ENCODE results near the gene CALY. TPM values are rescaled to one million over a fixed set of nuclear protein-coding genes. Genes with fewer than 3 reads are reported as not detected.
"Not testable (repeated sequence)": the region's sequence is repeated elsewhere in the genome, so short reads cannot be mapped to it uniquely, and the experiment has no call there.

The CALY gene
- total RNA-seq, result not detected
- long read RNA-seq, donor 1, result 0 reads
- long read RNA-seq, donor 2, result 0 reads

DNA sequence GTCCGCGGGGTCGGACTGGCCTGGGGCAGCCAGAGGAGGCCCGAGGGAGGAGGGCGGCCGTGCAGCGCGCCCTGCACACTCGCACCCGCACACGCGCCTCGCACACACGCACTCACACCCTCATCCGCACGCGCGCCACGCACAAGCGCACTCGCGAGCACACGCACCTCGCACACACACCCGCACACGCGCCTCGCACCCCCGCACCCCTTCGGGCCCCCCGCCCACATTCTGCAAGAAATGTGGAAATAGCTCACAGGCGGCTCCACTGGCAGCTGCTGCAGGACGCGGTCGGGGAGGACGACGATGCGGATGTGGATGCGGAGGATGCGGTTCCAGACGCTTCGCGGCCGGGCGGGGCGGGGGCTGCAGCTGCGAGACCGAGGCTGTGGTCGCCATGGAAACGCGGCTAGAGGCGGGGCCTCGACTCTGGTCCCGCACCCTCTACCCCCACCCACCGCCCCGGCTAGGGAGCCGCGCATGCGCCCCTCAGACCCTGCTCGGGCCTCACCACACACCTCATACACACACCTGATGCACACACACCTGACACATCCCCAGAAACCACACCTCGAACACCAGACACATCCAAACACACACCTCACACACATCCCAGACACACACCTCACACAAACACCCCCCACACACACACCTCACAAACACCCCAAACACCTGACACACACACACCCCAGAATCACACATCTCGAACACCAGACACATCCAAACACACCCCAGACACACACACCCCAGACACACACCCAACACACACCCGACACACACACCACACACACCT lies at the start of gene CALY:
Gene CALY, minus strand, starts transcription at position 320 of the 793 bp plus-strand sequence. CDS start 7,907 bp downstream, outside the sequence.
- DNase-seq (ENCODE audit: low spot score), result peak; percentile 85
- intact Hi-C loops (cut with DNase I), result no loop called here

DNA sequence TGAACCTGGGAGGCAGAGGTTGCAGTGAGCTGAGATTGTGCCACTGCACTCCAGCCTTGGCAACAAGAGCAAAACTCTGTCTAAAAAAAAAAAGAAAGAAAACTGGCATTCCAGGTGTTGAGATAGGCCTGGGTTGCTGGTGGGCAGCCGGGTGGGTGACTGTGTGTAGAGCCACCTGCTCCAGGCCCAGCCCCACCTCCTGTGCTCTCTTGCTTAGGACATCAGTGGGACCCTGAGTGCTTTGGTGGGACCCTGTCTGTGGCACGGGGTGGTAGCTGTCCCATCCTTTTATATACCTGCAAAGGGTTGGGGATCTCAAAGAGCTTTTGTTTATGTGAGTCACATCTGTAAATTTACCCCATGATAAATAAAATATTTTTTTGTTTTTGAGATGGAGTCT lies 48.5 kb upstream of the CALY start:
- intact Hi-C loops (cut with DNase I), result no loop called here
- DNase-seq (ENCODE audit: low spot score), result peak; percentile 29

GRCh38 chr10:133384071-133384470 lies 47.4 kb upstream of the CALY start:
- intact Hi-C loops (cut with DNase I), result no loop called here
- DNase-seq (ENCODE audit: low spot score), result peak; percentile 69

DNA sequence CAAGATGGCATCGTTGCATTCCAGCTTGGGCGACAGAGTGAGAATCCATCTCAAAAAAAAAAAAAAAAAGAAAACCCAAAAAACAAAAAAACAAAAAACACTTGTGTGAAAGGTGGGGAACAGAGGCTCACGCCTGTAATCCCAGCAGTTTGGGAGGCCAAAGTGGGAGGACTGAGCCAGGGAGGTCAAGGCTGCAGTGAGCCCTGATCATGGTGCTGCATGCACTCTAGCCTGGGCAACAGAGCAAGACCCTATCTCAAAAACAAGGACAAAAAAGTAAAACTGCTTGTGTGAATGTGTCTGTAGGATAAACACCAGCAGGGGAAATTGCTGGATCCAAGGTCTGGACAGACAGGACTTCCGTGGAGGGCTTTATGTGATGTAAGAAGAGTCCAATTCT lies 46.9 kb upstream of the CALY start:
- intact Hi-C loops (cut with DNase I), result no loop called here
- no peak for DNase-seq (ENCODE audit: low spot score)

GRCh38 chr10:133381036-133381435 lies 44.3 kb upstream of the CALY start:
- no peak for DNase-seq (ENCODE audit: low spot score)
- intact Hi-C loops (cut with DNase I), result no loop called here

DNA sequence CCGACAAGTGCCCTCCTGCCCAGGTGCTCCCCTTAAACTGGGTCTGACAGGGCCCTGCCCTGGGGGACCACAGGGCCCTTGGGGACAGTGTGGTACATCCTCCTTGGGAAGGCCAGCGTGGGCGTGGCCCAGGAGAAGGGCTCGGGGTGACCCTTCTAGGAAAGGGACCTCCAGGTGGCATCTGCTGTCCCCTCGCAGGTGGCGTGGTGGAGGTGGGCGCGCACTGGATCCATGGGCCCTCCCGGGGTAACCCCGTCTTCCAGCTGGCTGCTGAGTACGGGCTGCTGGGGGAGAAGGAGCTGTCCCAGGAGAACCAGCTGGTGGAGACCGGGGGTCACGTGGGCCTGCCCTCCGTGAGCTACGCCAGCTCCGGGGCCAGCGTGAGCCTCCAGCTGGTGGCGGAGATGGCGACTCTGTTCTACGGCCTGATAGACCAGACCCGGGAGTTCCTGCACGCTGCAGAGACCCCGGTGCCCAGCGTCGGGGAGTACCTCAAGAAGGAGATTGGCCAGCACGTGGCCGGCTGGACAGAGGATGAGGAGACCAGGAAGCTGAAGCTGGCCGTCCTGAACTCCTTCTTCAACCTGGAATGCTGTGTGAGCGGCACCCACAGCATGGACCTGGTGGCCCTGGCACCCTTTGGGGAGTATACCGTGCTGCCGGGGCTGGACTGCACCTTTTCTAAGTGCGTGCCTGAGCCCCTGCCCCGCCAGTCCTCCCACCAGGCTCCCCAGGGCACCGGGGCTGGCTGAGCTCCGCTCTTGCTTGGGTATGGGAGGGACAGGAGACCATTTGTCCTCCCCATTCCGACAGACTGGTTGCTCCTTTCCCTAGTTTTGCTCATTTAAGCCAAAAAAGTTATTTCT lies 43.3 kb upstream of the CALY start:
- DNase-seq (ENCODE audit: low spot score), result no peak

DNA sequence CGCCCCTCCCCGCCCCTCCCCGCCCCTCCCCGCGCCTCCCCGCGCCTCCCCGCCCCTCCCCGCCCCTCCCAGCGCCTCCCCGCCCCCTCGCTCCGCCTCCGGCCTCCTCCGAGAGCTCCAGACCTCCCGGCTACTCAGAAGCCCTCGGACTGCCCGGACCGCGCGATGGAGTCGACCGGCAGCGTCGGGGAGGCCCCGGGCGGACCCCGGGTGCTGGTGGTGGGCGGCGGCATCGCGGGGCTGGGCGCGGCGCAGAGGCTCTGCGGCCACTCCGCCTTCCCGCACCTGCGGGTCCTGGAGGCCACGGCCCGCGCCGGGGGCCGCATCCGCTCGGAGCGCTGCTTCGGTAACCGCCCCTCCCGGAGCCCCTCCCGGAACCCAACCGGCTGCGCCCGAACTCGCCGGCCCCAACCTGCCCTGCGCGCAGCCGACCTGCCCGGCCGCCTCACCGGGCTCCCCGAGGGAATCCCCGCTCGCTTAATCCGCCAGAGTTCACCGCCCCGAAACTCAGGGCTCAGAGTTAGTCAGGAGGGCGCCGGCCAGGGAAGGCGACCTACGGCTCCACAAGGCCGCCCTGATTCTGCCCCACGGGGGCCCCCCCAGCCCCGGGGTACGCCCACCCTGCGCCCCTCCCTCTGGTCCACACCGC lies 42.6 kb upstream of the CALY start, which contains the start of gene PAOX:
Gene PAOX, plus strand, starts transcription at position 111 of the 649 bp plus-strand sequence. Its CDS starts 55 bp downstream, at position 166.
- peak; percentile 90 for DNase-seq (ENCODE audit: low spot score)
- intact Hi-C loops (cut with DNase I), result no loop called here

More for the DNA sequence above, 43.3 kb upstream of the CALY start:
- intact Hi-C loops (cut with DNase I), result no loop called here

DNA sequence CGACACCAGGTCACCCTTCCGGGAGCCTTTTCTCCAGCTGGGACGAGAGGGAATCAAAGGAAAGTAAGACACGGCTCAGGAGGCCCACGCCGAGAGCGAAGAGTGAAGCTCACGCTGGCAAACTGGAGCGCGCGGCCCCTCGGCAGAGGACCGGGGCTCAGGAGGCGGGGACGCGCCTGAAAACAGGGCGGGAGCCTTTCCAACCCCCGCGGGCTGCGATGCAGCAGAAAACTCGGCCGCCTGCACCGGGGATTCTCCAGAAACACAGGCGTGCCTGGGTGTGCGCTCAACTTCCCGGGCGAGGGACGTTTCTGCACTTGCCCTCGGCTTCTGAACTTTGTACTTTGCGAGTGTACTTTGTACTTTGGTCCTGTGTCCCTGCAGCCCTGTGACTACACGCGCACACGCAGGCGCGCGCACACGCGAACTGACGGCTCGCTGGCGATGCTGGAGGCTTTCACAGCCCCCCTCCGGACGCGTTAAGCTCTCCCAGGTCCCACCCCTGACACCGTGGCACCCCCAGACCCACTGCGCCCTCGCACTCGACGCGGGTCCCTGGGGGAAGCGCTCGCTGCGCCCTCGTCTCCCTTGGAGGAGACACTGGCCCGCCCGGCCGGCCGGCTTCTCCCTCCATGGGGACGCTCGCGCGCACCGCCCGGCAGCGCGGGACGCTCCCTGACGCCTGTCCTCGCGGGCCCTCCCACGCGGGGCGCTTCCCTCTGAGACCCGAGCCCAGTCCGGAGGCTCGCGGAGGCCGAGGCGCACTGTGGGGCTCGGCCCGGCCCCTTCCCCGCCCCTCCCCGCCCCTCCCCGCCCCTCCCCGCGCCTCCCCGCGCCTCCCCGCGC lies 41.8 kb upstream of the CALY start:
- intact Hi-C loops (cut with DNase I), result no loop called here
- DNase-seq (ENCODE audit: low spot score), result peak; percentile 91

DNA sequence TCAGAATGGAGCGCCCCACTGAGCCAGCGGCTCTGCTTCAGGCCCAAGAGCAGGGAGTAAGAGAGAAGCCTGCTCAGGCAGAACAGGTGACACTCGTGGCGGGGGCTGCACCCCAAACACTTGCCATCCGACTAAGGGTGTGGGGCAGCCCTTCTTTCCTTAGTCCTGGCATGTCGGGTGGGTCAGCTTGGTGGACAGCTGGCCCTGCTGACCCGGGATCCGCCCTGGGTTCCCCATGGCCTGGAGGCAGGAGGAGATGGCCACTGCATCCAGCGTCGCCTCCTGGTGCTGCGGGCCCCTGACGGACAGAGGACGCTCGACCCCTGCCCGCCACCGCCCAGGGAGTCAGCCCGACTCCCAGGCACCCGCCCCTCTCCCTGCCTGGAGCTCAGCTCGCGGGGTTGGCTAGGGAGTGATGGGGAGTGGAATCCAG lies 41.1 kb upstream of the CALY start:
- intact Hi-C loops (cut with DNase I), result no loop called here

DNA sequence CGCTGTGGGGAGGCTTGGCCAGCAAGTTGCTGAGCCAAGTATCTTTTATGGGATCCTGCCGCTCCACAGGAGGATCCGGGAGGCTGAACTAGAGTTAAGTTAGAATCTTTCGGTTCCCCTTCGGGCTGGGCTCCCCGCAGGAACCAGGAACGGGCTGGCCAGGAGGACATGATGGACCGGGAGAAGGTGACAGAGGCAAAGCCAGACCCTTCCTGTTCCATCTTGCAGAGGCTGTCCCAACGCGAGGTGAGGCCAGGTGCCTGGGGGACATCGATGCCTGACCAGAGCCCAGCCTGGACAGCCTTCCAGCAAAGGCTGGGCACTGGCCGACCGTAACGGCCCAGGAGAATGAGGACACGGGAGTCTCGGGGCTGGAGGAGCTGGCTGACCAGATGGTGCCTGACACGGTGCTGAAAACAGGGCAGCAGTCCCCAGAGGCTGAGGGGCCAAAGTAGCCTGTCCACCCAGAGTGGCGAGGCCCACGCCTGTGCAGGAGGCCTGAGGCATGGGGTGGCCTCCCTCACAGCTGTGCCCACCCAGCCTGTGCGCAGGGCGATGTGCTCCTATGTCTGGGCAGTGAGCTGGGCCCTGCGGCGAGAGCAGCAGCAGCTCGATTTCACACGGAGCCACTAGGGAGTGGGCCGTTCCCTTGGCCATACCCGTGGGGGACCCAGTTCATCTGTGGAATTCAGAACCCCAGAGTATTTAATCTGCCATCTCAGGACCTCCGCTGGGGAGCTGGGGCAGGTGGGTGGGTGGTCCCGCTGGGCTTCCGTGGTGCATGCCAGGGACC lies 40.5 kb upstream of the CALY start:
- no peak for DNase-seq (ENCODE audit: low spot score)
- intact Hi-C loops (cut with DNase I), result no loop called here

More for the DNA sequence above, 41.1 kb upstream of the CALY start:
- DNase-seq (ENCODE audit: low spot score), result no peak

GRCh38 chr10:133376183-133376582 lies 39.5 kb upstream of the CALY start:
- DNase-seq (ENCODE audit: low spot score); intact Hi-C loops (cut with DNase I): not testable (repeated sequence)

DNA sequence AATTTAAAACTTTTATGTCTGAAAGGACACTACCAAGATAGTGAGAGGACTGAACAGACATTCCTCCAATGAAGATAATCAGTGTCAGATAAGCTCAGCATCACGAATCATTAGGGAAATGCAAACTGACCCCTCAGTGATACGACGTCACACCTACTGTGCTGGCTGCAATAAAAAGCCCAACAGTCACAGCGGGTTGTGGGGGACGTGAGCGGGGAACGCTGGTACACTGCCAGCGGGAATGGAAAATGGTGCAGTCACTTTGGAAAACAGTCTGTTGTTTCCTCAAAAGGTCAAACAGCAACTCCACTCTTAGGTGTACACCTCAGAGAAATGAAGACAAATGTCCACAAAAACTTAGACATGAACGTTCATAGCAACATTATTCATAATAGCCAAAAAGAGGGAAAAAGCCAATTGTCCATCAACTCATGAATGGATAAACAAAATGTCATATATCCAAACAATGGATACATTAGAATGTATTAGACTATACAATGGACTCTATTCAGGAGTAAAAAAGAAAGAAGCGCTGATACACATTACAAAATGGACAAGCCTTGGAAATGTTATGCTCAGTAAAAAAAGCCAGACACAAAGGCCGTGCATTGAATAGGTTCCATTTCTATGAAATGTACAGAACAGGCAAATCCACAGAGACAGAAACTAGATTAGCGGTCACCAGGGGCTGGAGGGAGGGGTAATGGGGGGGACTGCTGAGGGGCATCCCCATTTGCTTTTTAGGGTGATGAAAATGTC lies 38.8 kb upstream of the CALY start:
- intact Hi-C loops (cut with DNase I), result no loop called here
- DNase-seq (ENCODE audit: low spot score), result no peak

DNA sequence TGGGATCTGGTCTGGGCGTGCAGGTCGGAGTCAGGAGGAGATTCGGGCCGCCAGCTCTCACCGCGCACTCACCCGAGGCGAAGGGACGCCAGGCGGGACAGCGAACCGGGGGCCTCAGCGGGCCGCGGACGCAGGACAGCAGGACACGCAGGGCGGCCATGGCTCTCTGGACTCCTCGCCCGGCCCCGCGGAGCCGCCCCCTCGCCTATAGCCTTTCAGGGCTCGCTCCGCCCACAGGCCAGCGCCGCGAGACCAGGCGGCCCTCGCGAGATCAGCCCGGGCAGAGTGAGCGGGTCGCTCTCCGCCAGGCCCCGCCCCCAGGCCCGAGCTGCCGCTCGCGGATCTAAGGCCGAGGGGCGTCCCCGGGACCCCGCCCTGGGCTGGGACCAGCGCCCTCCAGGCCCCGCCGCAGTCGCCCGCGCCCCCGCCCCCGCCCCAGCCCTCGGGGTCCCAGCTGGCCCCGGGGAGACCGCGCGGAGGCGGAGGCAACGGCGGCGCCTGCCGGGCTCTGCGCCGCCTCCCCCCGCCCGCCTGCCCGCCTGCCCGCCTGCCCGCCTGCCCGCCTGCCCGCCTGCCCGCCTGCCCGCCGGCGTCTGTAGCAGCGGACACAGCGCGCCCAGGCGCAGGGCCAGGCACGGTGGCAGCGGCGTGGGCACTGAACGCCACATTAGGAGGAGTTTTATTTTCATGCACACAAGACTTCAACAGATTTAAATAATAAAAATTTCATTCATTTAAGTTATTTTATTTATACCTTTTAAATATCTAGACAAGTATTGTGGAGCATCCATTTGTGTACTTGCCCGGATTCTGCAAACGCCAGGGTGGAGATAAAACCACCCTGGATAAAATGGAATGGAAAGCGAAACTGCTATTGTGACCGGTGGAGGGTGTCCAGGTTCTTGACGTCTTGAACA lies 36.7 kb upstream of the CALY start, which contains the start of gene ECHS1:
Gene ECHS1, minus strand, starts transcription at position 181 of the 917 bp plus-strand sequence. Its CDS starts 21 bp downstream, at position 160.
- intact Hi-C loops (cut with DNase I), result no loop called here
- peak; percentile 99 for DNase-seq (ENCODE audit: low spot score)

GRCh38 chr10:133372507-133372906 lies 35.8 kb upstream of the CALY start:
- intact Hi-C loops (cut with DNase I), result no loop called here
- DNase-seq (ENCODE audit: low spot score), result no peak

- intact Hi-C loops (cut with DNase I), result loop anchor here in 1 of 2 donors (1.0 kb wide), 1 partner anchor 18 kb away; no protein-coding TSS in a partner anchor
- DNase-seq (ENCODE audit: low spot score), result no peak
These were observed 33.5 kb upstream of the CALY start for GRCh38 chr10:133370030-133370786.
